Measurements from ENCODE around the gene FTO.

The FTO gene

DNA sequence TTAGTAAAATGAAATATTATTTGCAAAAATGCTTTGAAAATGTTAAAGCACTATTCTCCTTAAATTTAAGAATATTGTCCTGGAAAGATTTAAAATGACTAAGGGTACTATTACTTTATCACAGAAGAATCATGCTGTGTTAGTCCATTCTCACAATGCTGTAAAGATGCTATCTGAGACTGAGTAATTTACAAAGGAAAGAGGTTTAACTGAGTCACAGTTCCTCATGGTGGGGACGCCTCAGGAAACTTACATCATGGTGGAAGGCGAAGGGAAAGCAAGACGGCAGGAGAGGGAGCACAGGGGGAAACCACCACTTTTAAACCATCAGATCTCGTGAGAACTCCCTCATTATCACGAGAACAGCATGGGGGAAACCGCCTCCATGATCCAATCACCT, 337.0 kb downstream of the FTO start:
- TF ChIP-seq CTCF (IDR thresholded peaks at IDR 0.05) = no peak
- H3K4me1 ChIP-seq (ENCODE audit: control insufficient read depth in 1 of 2, insufficient read depth in 1 of 2, low read depth in 1 of 2, low read length in 1 of 2) = no peaks in the 10 kb centered on the region
- H3K27me3 ChIP-seq = no peaks in the 10 kb centered on the region
- no peaks in the 10 kb centered on the region for H3K36me3 ChIP-seq
- H3K4me3 ChIP-seq (ENCODE audit: low read depth in 1 of 2, low read length in 1 of 2) = no peak overlapping the region
- H3K9me3 ChIP-seq = no peaks in the 10 kb centered on the region
- H3K27ac ChIP-seq = no peak overlapping the region

GRCh38 chr16:54048586-54049495, 344.9 kb downstream of the FTO start:
- Histone ChIP-seq H3K4me1 (ENCODE audit: control insufficient read depth in 1 of 2, insufficient read depth in 1 of 2, low read depth in 1 of 2, low read length in 1 of 2) (peaks cover 0 to 14% of the 10 kb centered on the region in 2 experiments), H3K9me3 (no peaks in the 10 kb centered on the region), H3K36me3 (no peaks in the 10 kb centered on the region), H3K4me3 (ENCODE audit: low read depth in 1 of 2, low read length in 1 of 2) (no peak overlapping the region), H3K27ac (no peak overlapping the region), H3K27me3 (no peaks in the 10 kb centered on the region)
- TF ChIP-seq CTCF (IDR thresholded peaks at IDR 0.05) = no peak

DNA sequence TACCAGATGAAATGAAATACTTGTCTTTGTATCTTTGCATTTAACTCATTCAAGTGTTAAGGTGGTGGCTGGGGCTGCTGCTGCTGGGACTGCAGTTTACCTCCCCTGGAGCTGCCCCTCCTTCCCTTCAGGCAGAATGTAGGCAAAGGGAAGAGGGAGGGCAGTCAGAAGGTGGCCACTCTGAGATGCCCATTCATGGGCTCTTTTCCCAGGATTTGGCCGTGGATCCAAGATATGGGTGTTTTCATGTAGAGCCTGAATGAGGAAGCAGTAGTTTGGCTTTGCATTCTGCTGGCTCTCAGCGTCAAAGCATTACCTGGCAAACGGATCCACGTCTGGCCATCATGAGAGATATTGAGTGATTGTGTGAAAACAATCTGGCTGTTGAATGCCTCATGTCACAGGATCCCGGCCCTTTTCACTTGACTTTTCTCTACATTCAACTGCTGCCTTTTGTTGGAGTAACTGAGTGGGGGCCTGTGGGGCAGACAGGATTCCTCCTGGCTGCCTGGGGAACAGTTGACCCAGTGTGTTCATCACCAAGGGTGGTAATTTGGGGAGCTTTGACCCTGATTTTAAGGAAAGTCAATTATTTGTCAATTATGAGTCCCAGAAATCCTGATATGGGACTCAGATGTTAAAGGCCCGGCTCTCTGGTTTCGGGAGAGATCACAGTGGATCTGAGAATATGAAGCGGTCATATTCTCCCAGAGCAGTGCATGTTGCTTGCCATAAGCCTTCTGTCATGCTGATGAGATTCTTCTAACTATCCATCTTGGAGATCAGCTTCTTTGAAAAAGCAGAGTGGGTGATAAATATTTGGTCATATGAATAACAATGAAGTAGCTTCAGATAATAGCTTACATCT, 345.9 kb downstream of the FTO start:
- Histone ChIP-seq H3K27ac (no peak overlapping the region), H3K4me1 (ENCODE audit: control insufficient read depth in 1 of 2, insufficient read depth in 1 of 2, low read depth in 1 of 2, low read length in 1 of 2) (peaks cover 0 to 14% of the 10 kb centered on the region in 2 experiments), H3K4me3 (ENCODE audit: low read depth in 1 of 2, low read length in 1 of 2) (no peak overlapping the region), H3K27me3 (no peaks in the 10 kb centered on the region), H3K36me3 (no peaks in the 10 kb centered on the region), H3K9me3 (no peaks in the 10 kb centered on the region)
- no peak for TF ChIP-seq CTCF (IDR thresholded peaks at IDR 0.05)

- no peak for TF ChIP-seq CTCF (IDR thresholded peaks at IDR 0.05)
- no peak overlapping the region for H3K27ac ChIP-seq
- H3K4me1 ChIP-seq (ENCODE audit: control insufficient read depth in 1 of 2, insufficient read depth in 1 of 2, low read depth in 1 of 2, low read length in 1 of 2) = peaks cover 0 to 14% of the 10 kb centered on the region in 2 experiments
- no peaks in the 10 kb centered on the region for H3K27me3 ChIP-seq
- H3K4me3 ChIP-seq (ENCODE audit: low read depth in 1 of 2, low read length in 1 of 2) = no peak overlapping the region
- no peaks in the 10 kb centered on the region for H3K9me3 ChIP-seq
- H3K36me3 ChIP-seq = no peaks in the 10 kb centered on the region
Observed at GRCh38 chr16:54050459-54051210, 346.7 kb downstream of the FTO start.

GRCh38 chr16:54051821-54052220, 347.9 kb downstream of the FTO start:
- Histone ChIP-seq H3K4me1 (ENCODE audit: control insufficient read depth in 1 of 2, insufficient read depth in 1 of 2, low read depth in 1 of 2, low read length in 1 of 2) (peaks cover 0 to 14% of the 10 kb centered on the region in 2 experiments), H3K4me3 (ENCODE audit: low read depth in 1 of 2, low read length in 1 of 2) (no peak overlapping the region), H3K27me3 (no peaks in the 10 kb centered on the region), H3K36me3 (no peaks in the 10 kb centered on the region), H3K27ac (no peak overlapping the region), H3K9me3 (no peaks in the 10 kb centered on the region)
- no peak for TF ChIP-seq CTCF (IDR thresholded peaks at IDR 0.05)

Measured in neutrophil (primary cell).